ENCODE measurements around the gene MYEF2.

- no peak for TF ChIP-seq CTCF (IDR thresholded peaks at IDR 0.05; ENCODE audit: low read depth, low read length)
- no peak for TF ChIP-seq EZH2phosphoT487 (IDR thresholded peaks at IDR 0.05; ENCODE audit: low read depth)
Observed at GRCh38 chr15:48096813-48097212, 81.3 kb downstream of the MYEF2 start.
